GM12878 (cell line): Measurements from ENCODE around the gene HIC1. TPM values are rescaled to one million over a fixed set of nuclear protein-coding genes. Genes with fewer than 3 reads are reported as not detected.

Source experiments
- ATF7 ChIP-seq: fragments of 450-650 bp; IDR thresholded peaks from 2 replicates; pipeline ENCODE4 v1.6.1; 2016; ENCODE audit warnings: low read depth, mild to moderate bottlenecking
- BCL11A ChIP-seq: IDR thresholded peaks from 2 replicates; pipeline ENCODE4 v1.6.1; 2011; ENCODE audit warnings: low read depth, low read length
- CHD4 ChIP-seq: fragments of 200-600 bp; sonication (generic); IDR thresholded peaks from 2 replicates; pipeline ENCODE4 v1.6.1; 2016; ENCODE audit warnings: mild to moderate bottlenecking
- CREB1 ChIP-seq: IDR thresholded peaks from 2 replicates; pipeline ENCODE4 v1.6.1; 2012; ENCODE audit warnings: low read depth, mild to moderate bottlenecking, inconsistent platforms
- CUX1 ChIP-seq: IDR thresholded peaks from 2 replicates; pipeline ENCODE4 v1.6.1; 2012; ENCODE audit warnings: improper control_type of control experiment, low read depth, low read length; ENCODE audit not compliant: insufficient replicate concordance
- EP300 ChIP-seq, 2 experiments: fragments of 150-350 bp in 1 of 2; IDR thresholded peaks; 2 replicates each; pipeline ENCODE4 v1.6.1; 2011 to 2012; ENCODE audit warnings: low read depth in 2 of 2, low read length in 2 of 2, borderline replicate concordance in 1 of 2, improper control_type of control experiment in 1 of 2, inconsistent platforms in 1 of 2; ENCODE audit not compliant: control insufficient read depth in 1 of 2
- JUNB ChIP-seq: IDR thresholded peaks from 2 replicates; pipeline ENCODE4 v1.6.1; 2016; ENCODE audit warnings: antibody characterized with exemption, mild to moderate bottlenecking
- LARP7 ChIP-seq: fragments of 450-650 bp; IDR thresholded peaks from 2 replicates; pipeline ENCODE4 v1.6.1; 2017; ENCODE audit warnings: mild to moderate bottlenecking
- MEF2A ChIP-seq: IDR thresholded peaks from 2 replicates; pipeline ENCODE4 v1.6.1; 2011; ENCODE audit warnings: low read depth, mild to moderate bottlenecking, low read length, moderate library complexity; ENCODE audit not compliant: insufficient read depth
- NKRF ChIP-seq: fragments of 450-650 bp; conservative IDR thresholded peaks from 2 replicates; pipeline ENCODE4 v1.6.1; 2017; ENCODE audit warnings: mild to moderate bottlenecking, moderate library complexity
- PML ChIP-seq: IDR thresholded peaks from 2 replicates; pipeline ENCODE4 v1.6.1; 2012; ENCODE audit warnings: low read length, inconsistent platforms
- POLR2AphosphoS2 ChIP-seq: IDR thresholded peaks from 2 replicates; pipeline ENCODE4 v1.6.1; 2011; ENCODE audit warnings: low read depth, mild to moderate bottlenecking, low read length, improper control_type of control experiment, moderate library complexity
- SPI1 ChIP-seq: IDR thresholded peaks from 2 replicates; pipeline ENCODE4 v1.6.1; 2011; ENCODE audit warnings: low read depth, mild to moderate bottlenecking, low read length, moderate library complexity, borderline replicate concordance; ENCODE audit not compliant: insufficient read depth
- TARDBP ChIP-seq: IDR thresholded peaks from 2 replicates; pipeline ENCODE4 v1.6.1; 2016; ENCODE audit warnings: borderline replicate concordance
- WRNIP1 ChIP-seq: IDR thresholded peaks from 2 replicates; pipeline ENCODE4 v1.6.1; 2011; ENCODE audit warnings: low read depth, low read length, improper control_type of control experiment, borderline replicate concordance
- YY1 ChIP-seq: IDR thresholded peaks from 2 replicates; pipeline ENCODE4 v1.6.1; 2011; ENCODE audit warnings: low read depth, mild to moderate bottlenecking, low read length
- ZNF687 ChIP-seq: fragments of 450-650 bp; IDR thresholded peaks from 2 replicates; pipeline ENCODE4 v1.6.1; 2017; ENCODE audit warnings: mild to moderate bottlenecking, moderate library complexity
- polyA plus RNA-seq, 11 experiments: library from polyadenylated mRNA; depleted of rRNA in 4 of 11; unstranded in 6 of 11; stranded (reverse) in 5 of 11; fragments of >200 nt; fragmentation: Nextera tagmentation in 4 of 11; fragmentation: Illumina TruSeq in 1 of 11; extraction: Ambion mirVana in 4 of 11; extraction: Trizol in 1 of 11; gene quantifications; 1 replicate in 1 of 11; 2 replicates in 10 of 11; pipeline versions ENCODE4 v1.2.1 to v1.2.3, GENCODE V29; 2011 to 2016; ENCODE audit warnings: inconsistent platforms in 2 of 11, missing spikeins in 2 of 11, low read depth in 1 of 11
- total RNA-seq, 4 experiments: library from RNA; depleted of rRNA in 3 of 4; stranded (reverse); fragments of >200 nt in 3 of 4; fragmentation: Illumina TruSeq in 1 of 4; extraction: Trizol in 1 of 4; gene quantifications; 2 replicates each; pipeline versions ENCODE4 v1.2.1 to v1.2.3, GENCODE V29; 2013 to 2021

The HIC1 gene
- total and polyA plus RNA-seq, 10 of the 15 experiments (the other 5 are each of a cell fraction or from before 2014, with no cell fraction given) = 0.11 to 61.1 (median 4.9) TPM

GRCh38 chr17:2064980-2065785, 10.3 kb downstream of the HIC1 start (continued):
- TF ChIP-seq CUX1 (no peak), POLR2AphosphoS2 (0 out of 2 replicates have a peak, but pooled peaks have one; percentile 12), CREB1 (0 out of 2 replicates have a peak, but pooled peaks have one; percentile 34), NKRF (no peak), PML (0 out of 2 replicates have a peak, but pooled peaks have one; percentile 14), TARDBP (peak; percentile 82; the same call in 1 of the 2 replicates), JUNB (peak; percentile 40; the same call in 1 of the 2 replicates), ATF7 (peak; percentile 77), ZNF687 (no peak), YY1 (peak; percentile 33; the same call in 1 of the 2 replicates), SPI1 (no peak), LARP7 (no peak), MEF2A (no peak), EP300 (IDR thresholded peaks at IDR 0.05; ENCODE audit: borderline replicate concordance in 1 of 2, control insufficient read depth in 1 of 2, low read depth in 2 of 2, low read length in 2 of 2) (no peak), BCL11A (peak; percentile 9; the same call in 1 of the 2 replicates), WRNIP1 (no peak), CHD4 (no peak)
